Endothelial cell of hepatic sinusoid (primary cell): Measurements from ENCODE around the gene PTGDR2.

Experiments
- in situ Hi-C: cut with HindIII; loops from 2 replicates; pipeline ENCODE4 v1.10.0; 2017; ENCODE audit warnings: low sequenced_read_pairs

PTGDR2 gene

DNA sequence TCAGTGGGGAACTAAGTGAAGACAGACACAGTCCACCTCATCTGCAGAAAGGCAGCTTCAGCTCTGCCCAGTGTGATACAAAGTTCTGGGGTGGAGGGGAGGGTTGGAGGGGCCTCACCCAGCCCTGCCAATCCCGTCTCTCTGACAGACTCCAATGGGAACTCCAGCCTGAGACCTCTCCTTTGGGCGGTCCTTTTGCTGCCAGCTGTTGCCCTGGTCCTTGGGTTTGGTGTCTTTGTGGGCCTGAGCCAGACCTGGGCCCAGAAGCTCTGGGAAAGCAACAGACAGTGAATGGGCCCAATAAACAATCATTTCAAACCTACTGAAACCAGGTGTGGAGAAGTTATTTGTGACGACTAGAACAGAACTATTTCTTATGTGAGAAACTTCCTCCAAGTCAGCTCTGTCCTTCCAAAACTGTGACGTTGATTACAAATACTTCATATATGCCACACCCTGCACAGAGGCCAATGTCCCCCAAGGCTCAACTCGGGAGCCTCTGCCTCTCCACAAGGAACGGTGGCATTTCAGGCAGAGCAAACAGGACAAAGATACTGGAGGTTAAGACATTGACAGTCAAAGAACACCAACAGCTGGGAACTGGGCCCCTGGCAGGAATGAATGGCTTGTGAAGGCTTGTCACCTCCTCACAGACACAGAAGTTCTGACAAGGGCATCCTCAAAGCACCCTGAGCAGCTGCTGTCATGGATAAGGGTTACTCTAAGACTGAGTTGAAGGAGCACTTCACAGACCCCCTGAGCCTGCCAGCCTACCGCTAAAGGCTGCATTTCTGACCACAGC lies 19.8 kb upstream of the PTGDR2 start:
- in situ Hi-C loops: no loop called here

DNA sequence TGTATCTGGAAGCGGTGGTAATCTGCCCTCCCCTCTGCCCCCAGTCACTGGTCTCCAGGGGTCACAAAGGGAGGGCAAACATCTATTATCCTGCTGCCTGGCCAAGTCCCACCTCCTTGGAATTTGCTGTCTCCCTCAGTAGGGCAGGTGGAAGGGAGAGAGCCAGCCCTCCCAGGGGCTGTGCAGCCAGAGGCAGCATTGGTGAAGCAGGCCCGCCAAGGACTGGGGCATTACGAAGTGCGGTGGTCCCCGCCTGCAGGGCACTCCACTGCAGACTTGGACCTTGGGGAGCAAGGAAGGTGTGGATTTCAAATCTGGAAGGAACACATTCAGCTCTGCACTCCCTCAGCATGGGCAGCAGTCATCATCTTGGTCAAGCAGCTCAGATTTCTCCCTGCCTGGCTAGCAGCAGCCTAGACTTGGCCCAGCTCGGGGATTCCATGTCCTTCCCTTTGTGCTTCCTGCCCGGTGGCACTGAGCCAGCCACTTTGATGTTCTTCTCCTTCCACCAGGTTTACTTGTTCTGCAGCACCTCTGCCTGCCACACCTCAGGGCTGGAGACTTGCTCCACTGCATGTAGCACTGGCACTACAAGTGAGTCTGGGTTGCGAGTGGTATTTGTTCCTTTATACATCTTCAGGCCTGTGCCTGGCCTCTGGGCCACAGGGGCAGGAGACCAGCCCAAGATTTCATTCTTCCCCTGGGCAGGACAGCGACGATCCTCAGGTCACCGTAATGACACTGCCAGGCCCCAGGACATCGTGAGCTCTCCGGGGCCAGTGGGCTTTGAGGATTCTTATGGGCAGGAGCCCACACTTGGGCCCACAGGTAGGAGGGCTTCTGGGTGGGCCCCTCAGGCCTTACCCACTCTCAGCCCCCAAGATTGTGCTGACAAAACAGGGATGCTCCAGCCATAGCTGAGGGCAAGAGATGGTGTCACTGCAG lies 18.9 kb upstream of the PTGDR2 start:
- in situ Hi-C loops: no loop called here

DNA sequence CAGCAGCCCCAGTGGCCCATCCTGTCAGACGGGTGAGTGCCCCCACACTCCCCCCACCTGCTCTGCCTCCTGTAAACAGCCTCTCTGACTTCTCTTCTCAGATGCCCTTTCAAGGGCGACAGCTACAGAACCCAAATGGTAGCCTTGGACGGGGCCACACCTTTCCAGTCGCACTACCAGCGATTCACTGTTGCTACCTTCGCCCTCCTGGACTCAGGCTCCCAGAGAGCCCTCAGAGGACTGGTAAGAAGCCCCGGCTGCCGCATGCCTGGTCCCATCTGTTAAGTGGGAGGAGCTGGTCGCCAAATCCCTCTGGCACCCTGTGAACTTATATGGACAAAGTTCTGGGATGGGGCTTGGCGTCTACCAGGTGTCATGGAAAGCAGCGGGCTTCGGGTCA lies 17.8 kb upstream of the PTGDR2 start:
- in situ Hi-C loops: no loop called here

DNA sequence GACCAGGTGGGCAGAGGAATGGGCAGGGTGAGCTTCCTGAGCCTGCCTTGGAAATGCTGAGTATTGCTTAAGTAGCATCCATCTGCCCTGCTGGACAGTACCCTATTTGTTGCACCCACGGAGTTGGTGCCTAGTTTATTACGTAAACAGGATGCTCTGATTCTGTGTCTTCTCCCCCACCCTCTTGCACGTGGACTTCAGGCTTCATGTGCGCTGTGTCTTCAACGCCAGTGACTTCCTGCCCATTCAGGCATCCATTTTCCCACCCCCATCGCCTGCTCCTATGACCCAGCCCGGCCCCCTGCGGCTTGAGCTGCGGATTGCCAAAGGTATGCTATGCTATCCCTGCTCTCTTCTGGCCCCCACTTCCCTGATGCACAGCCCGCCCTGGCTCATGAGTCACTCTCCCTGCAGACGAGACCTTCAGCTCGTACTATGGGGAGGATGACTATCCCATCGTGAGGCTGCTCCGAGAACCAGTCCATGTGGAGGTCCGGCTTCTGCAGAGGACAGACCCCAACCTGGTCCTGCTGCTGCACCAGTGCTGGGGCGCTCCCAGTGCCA lies 17.3 kb upstream of the PTGDR2 start:
- in situ Hi-C loops: no loop called here

DNA sequence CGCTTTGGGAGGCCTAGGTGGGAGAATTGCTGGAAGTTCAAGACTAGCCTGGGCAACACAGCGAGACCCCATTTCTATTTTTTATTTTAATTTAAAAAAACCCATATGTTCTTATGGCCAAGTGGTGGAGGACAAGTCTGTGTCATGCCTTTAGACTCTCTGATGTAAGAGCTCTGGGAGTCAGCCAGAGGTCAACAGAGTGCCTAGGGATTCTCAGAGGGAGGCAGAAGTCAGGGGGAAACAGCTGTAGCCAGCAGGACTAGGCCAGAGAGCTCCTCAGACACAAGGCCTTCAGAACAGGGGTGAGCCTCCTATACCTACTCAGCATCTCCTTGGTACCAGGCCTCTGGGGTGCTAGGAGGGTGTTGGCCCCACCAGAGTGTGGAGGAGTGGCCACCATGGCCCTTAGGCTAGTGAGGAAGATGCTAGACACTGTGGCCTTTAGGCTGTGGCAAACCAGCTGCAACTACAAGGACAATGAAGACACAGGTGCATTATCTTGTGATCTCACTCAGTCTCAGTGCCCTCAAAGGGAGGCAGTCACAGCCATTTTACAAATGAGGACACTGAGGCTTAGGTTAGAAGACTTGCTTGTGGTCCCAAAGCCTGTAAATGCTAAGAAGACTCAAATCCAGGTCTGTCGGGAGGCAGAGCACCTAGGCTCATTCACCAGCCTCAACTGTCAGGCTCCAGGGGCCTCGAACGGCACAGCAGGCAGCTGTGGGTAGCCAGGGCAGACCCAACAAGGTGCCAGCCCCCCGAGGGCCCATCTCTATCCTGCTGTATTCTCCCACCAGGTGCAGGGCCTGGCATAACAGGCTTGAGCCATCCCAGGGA lies 16.6 kb upstream of the PTGDR2 start:
- in situ Hi-C loops: no loop called here

DNA sequence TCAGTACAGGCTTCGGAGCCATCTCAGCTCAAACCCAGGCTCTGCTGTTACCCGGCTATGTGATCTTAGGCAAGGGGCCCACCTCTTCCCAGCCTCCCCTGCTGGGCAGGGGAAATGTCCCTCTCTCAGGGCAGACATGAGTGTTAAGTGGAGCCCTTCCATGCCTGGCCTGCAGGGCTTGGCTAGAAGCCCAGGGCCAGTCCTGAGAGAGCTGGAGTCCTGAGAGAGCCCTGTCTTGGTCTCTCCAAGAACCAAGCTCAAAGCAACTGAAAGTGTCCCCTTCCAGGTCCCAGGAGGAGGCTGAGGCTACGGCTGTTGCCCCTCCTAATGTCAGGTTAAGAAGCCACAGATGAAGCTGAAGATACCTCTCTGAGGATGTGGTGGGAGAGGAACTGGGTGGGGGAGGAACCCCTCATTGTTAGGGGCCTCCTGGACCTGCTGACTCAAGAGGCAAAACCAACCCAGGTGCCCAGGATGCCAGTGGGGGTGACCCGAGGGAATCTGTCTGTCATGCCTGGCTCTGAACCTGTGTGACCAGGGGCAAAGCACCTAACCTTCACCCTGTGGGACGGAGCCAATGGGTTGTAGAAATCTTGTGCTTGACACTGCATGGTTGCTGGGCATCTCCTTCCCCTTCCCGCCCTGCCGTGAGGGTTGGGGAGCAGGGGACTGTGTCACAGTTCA lies 15.8 kb upstream of the PTGDR2 start:
- in situ Hi-C loops: no loop called here

DNA sequence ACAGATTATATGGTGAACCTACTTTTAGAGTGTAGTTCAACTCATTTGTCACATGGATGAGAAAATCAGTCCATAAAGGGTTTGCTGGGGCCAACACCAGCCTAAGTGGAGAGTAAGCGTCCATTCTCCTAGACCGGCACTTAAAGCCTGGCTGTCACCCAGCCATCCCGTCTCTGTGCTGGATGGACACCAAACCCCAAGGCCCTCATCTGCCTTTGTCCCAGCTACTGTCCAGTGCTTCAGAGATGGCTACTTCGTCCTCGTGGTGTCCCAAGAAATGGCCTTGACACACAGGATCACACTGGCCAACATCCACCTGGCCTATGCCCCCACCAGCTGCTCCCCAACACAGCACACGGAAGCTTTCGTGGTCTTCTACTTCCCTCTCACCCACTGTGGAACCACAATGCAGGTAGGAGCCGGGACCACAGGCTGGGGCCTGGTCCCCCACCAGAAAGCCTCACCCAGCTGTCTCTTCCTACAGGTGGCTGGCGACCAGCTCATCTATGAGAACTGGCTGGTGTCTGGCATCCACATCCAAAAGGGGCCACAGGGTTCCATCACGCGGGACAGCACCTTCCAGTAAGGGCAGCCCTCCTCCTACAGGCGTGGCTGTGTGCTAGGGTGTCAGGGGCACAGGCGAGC lies 15.1 kb upstream of the PTGDR2 start:
- in situ Hi-C loops: no loop called here

DNA sequence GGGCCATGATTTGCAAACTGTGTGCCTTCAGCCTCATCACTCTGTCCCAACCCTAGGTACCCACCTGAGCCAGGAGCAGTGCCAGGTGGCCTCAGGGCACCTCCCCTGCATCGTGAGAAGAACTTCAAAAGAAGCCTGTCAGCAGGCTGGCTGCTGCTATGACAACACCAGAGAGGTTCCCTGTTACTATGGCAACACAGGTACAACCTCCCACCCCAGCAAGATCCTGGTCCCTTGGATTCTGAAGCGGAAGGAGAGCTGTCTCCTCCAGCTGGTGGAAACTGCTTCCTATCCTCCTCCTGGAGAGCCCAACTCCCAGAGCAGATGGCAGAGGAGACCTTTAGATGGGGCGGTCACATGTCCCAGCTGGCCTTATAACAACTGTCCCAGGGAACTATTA lies 14.5 kb upstream of the PTGDR2 start:
- in situ Hi-C loops: no loop called here

DNA sequence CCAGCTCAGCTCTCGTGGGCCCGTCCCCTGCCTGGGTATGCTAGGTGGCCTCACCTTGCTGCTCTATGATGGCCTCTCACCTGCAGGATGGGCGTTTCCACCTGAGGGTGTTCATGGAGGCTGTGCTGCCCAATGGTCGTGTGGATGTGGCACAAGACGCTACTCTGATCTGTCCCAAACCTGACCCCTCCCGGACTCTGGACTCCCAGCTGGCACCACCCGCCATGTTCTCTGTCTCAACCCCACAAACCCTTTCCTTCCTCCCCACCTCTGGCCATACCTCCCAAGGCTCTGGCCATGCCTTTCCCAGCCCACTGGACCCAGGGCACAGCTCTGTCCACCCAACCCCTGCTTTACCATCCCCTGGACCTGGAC lies 13.7 kb upstream of the PTGDR2 start:
- in situ Hi-C loops: loop anchor here (5.0 kb wide), 1 partner anchor 33 kb away; no protein-coding TSS in a partner anchor

DNA sequence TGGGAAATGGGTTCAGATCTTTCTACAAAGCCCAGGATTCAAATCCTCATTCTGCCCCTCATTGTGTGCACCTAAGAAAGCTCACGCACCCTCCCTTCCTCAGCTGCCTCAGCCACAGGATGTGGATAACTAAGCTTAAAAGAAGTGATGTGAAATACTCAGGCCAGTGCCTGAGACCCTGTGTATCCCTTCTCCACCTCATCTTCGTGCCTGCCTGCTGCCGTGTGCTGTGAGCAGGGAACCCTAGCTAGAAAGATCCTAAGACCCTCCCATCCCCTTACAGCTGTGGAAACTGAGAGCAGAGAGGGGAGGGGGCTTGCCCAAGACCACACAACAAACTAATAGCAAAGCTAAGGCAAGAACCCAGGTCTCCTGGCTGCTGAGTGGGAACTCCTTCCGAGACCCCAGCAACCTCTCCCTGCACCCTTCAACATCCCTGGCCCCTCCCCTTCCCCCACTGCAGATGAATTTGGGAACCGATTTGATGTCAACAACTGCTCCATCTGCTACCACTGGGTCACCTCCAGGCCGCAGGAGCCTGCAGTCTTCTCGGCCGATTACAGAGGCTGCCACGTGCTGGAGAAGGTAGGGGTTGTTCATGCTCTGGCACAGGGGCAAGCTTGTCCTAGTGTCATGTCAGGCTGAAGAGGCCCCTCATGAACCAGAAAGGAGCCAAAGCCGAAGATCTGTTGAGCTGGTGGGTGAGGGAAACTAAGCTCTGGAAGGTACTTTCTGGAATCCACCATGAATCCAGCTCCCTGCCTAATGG lies 13.1 kb upstream of the PTGDR2 start:
- in situ Hi-C loops: loop anchor here (5.0 kb wide), 1 partner anchor 33 kb away; no protein-coding TSS in a partner anchor

DNA sequence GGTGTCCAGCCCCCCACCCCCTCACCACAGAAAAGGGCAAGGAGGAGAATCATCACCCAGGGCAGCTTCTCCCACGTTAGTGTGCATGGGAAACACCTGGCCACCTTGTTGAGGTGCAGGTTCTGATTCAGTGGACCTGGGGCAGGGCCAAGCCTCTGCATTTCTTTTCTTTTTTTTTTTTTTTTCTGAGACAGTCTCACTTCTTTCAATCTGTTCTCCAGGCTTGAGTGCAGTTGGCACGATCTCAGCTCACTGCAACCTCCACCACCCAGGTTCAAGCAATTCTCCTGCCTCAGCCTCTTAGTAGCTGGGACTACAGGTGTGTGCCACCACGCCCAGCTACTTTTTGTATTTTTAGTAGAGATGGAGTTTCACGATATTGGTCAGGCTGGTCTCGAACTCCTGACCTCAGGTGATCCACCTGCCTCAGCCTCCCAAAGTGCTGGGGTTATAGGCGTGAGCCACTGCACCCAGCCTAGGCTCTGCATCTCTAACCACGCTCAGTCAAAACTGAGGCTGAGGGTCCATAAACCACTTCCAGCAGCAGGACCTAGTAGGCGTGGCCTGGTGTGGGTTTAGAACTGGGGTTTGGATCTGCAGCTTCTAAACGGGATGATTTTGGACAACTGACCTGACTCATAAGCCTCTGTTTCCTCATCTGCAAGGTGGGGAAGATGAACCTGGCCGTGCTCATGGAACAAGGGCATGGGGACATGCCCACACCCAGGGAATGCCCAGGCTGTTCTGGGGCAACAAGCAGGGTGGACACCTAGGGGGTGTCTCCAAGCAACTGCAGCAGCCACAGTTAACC lies 12.3 kb upstream of the PTGDR2 start:
- in situ Hi-C loops: loop anchor here (5.0 kb wide), 1 partner anchor 34 kb away; no protein-coding TSS in a partner anchor

DNA sequence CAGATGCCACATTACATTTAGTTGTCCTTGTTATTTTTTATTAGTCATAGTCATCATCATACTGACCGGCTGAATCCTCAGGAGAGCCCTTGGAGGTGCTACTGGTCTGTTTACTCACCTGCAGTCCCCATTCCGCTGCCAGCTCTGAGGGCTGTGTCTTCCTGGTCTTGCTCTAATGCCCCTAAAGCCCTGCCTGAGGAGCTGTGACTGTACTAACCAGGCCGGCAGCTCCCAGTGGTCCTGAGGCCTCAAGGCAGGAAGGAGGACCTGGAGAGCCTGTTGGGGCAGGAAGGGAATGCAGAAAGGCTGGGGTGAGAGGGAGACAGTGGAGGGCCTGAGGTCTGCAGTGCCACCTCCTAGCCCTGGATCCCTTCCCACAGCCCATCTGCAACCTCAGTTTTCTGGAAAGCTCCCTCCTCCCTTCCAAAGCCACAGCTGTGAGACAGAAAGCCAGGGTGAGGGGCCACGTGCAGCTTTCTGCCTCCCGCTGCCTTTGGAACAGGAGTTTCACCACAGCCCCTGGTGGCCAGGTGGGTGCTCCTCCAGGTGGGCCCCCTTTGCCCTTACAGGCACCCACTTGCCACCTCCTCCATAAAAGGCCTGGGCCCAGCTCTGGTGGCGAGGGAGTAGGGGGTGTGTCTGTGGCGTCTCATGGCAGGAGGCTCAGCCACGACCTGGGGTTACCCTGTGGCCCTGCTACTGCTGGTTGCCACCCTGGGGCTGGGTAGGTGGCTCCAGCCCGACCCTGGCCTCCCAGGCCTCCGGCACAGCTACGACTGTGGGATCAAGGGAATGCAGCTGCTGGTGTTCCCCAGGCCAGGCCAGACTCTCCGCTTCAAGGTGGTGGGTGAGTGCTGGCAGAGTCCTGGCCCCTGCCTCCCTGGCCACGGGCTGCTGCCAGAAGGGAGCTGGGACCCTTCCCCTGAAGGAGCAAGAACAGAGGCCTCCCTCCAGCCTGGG lies 11.4 kb upstream of the PTGDR2 start, which contains the start of gene ZP1:
Gene ZP1, plus strand, starts transcription at position 632 of the 960 bp plus-strand sequence. Its CDS starts 20 bp downstream, at position 652.
- in situ Hi-C loops: loop anchor here (5.0 kb wide), 1 partner anchor 35 kb away; no protein-coding TSS in a partner anchor

DNA sequence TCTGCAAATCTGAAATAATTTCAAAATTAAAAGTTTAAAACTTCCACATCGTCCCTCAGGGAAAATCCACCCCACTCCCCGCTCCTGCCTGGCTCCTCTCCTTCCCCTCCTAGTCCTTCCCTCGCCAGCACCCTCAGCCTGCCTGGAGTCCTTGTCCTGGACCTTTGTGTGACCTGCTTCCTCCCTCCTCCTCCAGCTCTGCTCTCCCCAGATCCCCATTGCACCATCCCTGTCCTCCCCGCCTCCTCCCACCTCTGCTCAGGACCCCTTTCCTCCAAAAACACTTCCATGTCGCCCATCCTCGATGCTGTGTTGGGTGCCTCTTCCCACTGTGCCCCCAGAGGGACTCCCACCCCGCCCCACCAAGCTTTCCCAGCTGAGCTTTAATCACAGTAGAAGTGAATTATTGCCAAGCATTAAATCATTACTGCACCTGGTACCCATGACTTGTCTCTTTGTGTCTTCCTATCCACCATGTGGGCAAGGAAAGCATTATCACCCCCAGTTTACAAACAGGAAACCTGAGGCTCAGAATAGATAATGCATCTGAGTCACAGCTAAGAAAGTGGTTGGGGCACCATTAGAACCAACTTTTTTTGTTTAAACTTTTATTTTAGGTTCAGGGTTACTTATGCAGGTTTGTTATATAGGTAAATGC lies 9.2 kb upstream of the PTGDR2 start:
- in situ Hi-C loops: loop anchor here (5.0 kb wide), 1 partner anchor 37 kb away; no protein-coding TSS in a partner anchor

DNA sequence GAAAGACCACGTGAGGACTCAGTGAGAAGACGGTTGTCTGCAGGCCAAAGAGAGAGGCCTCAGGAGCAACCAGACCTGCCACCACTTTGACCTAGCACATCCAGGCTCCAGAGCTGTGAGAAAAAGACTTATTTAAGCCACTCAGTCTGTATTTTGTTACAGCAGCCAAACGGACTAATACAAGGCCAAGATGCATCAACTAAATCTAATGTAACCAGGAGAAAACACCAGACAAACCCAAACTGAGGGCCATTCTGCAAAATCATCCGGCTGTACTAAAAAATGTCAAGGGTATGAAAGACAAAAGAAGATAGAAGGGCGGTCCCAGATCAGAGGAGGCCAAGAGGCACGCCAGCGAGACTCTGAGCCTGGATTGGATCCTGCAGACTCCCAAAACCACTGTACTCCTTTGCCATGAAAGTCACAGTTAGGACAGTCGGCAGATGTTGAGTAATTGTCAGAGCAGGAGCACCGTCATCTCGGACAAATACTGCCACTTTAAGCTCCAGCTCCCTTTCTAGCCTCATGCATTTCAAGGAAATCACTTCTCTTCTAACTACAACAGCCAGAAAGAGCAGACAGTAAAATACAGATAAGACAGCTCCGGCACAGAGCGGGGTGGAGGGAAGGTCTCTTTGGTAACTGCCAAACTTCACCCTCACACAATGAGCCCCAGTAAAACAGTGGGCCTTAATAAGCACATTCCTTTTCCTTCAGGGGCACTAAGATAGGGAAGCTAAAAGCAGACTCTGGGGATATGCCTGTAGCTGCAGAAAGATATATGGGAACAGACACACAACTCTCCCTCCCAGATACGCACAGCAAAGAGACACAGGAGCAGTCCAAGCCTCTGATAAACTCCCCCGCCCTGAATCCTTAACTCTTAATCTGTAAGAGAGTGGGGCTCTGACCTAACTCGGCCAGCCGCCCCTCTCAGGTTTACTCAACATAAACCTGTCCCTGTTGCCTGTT lies 8.1 kb upstream of the PTGDR2 start:
- in situ Hi-C loops: no loop called here

DNA sequence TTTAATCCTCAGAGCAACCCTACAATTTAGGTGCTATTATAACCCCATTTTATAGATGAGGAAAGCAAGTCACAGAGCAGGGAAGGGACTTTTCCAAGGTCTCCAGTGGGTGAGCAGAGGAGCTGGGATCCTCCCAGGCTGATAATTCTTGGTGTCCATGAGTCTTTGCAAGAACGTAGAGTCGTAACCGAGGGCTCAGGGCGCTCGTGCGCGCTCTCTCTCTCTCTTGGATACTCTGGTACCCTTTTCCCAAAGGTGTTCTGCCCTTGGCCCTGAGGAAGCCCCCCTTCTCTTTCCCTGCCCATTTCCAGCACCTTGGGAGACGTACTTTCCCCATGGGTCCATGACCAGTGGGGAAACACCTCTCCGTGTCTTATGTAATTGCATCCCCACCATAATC lies 6.4 kb upstream of the PTGDR2 start:
- in situ Hi-C loops: no loop called here
